ENCODE measurements around the gene RTP1.

DNA sequence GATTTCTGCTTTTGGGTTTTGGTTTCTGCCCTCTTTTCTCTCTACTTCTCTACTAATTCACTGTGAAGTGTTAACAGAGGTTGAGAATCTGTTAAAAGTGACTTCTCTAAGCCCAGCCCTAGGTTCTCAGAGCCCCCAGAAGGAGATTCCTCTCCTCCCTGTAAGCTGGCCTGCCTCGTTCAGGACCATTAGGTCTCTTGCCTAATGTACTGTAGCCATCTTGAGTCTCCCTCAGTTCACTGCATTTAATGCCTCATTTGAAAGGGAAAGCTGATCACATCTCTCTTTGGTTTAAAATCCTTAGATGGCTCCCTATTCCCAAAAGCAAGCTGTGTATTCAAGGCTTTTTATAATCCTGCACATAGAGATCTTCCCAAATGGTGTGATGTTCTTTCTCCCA lies 16.3 kb downstream of the RTP1 start:
- no peak for TF ChIP-seq CTCF (IDR thresholded peaks at IDR 0.05 in 8 of 11, conservative IDR thresholded peaks at IDR 0.05 in 3 of 11)
- TF ChIP-seq POLR2AphosphoS5 (IDR thresholded peaks at IDR 0.05), result no peak
- TF ChIP-seq POLR2A (IDR thresholded peaks at IDR 0.05), result no peak

Data from spleen (tissue), 7 donors.